ENCODE measurements around the gene CTSO. TPM values are rescaled to one million over a fixed set of nuclear protein-coding genes. Genes with fewer than 3 reads are reported as not detected.

Gene CTSO
- total RNA-seq, 1 donor from 2014 or later, result 12.9 TPM

- intact Hi-C loops (cut with micrococcal nuclease), result no loop called here
- no peaks in the 10 kb centered on the region for H3K27me3 Mint-ChIP-seq
- DNase-seq, result no peak
- no peak for TF ChIP-seq CTCF (IDR thresholded peaks at IDR 0.05)
- H3K9me3 Mint-ChIP-seq, result peaks cover 4% of the 10 kb centered on the region
- ChIA-PET CTCF (no interaction called here), POLR2A (no interaction called here)
- no peak overlapping the region for H3K4me3 Mint-ChIP-seq
- no peaks in the 10 kb centered on the region for H3K36me3 Mint-ChIP-seq (ENCODE audit: low read depth)
- H3K4me1 Mint-ChIP-seq, result no peaks in the 10 kb centered on the region
- H3K27ac Mint-ChIP-seq, result no peak overlapping the region
- no peak for ATAC-seq (ENCODE audit: low read depth)
These were observed 72.1 kb downstream of the CTSO start for GRCh38 chr4:155881555-155881954.

GRCh38 chr4:155879767-155880166 lies 73.9 kb downstream of the CTSO start:
- no peak for ATAC-seq (ENCODE audit: low read depth)
- intact Hi-C loops (cut with micrococcal nuclease), result no loop called here
- DNase-seq, result no peak
- no peaks in the 10 kb centered on the region for H3K27me3 Mint-ChIP-seq
- no peaks in the 10 kb centered on the region for H3K4me1 Mint-ChIP-seq
- H3K9me3 Mint-ChIP-seq, result peaks cover 9% of the 10 kb centered on the region
- ChIA-PET POLR2A (no interaction called here), CTCF (no interaction called here)
- TF ChIP-seq CTCF (IDR thresholded peaks at IDR 0.05), result no peak
- no peak overlapping the region for H3K27ac Mint-ChIP-seq
- H3K36me3 Mint-ChIP-seq (ENCODE audit: low read depth), result no peaks in the 10 kb centered on the region
- no peak overlapping the region for H3K4me3 Mint-ChIP-seq

- Mint-ChIP-seq H3K27me3 (no peaks in the 10 kb centered on the region), H3K27ac (no peak overlapping the region), H3K4me1 (no peaks in the 10 kb centered on the region), H3K36me3 (ENCODE audit: low read depth) (no peaks in the 10 kb centered on the region), H3K4me3 (no peak overlapping the region), H3K9me3 (peaks cover 9% of the 10 kb centered on the region)
- POLR2A ChIA-PET, result no interaction called here
- DNase-seq (no peak), ATAC-seq (ENCODE audit: low read depth) (no peak)
- intact Hi-C loops (cut with micrococcal nuclease), result no loop called here
- no peak for TF ChIP-seq CTCF (IDR thresholded peaks at IDR 0.05)
- CTCF ChIA-PET, result no interaction called here
These were observed 75.1 kb downstream of the CTSO start for GRCh38 chr4:155878611-155879010.

GRCh38 chr4:155877971-155878370 lies 75.7 kb downstream of the CTSO start:
- Mint-ChIP-seq H3K27me3 (no peaks in the 10 kb centered on the region), H3K4me3 (no peak overlapping the region), H3K36me3 (ENCODE audit: low read depth) (no peaks in the 10 kb centered on the region), H3K4me1 (no peaks in the 10 kb centered on the region), H3K9me3 (peaks cover 9% of the 10 kb centered on the region), H3K27ac (no peak overlapping the region)
- ChIA-PET POLR2A (no interaction called here), CTCF (no interaction called here)
- DNase-seq, result no peak
- TF ChIP-seq CTCF (IDR thresholded peaks at IDR 0.05), result no peak
- intact Hi-C loops (cut with micrococcal nuclease), result no loop called here
- no peak for ATAC-seq (ENCODE audit: low read depth)

GRCh38 chr4:155875878-155876277 lies 77.8 kb downstream of the CTSO start:
- Mint-ChIP-seq H3K4me1 (no peaks in the 10 kb centered on the region), H3K9me3 (peaks cover 9% of the 10 kb centered on the region), H3K27me3 (no peaks in the 10 kb centered on the region), H3K4me3 (no peak overlapping the region), H3K27ac (no peak overlapping the region), H3K36me3 (ENCODE audit: low read depth) (no peaks in the 10 kb centered on the region)
- DNase-seq, result no peak
- TF ChIP-seq CTCF (IDR thresholded peaks at IDR 0.05), result no peak
- ATAC-seq (ENCODE audit: low read depth), result no peak
- POLR2A ChIA-PET, result no interaction called here
- CTCF ChIA-PET, result no interaction called here
- intact Hi-C loops (cut with micrococcal nuclease), result no loop called here

Other genes with a start within 250 kb of the CTSO start
- 0.22 and 0.39 TPM in 2 replicates for gene GUCY1B1, start 194.8 kb downstream of the CTSO start, total RNA-seq
- gene ASIC5, start 87.6 kb downstream of the CTSO start, total RNA-seq, result not detected in 2 replicates
- not detected in 2 replicates for gene TDO2, start 50.2 kb downstream of the CTSO start, total RNA-seq